Peyer's patch (tissue), 4 donors: ENCODE measurements around the gene CNTNAP5. TPM values are rescaled to one million over a fixed set of nuclear protein-coding genes. Genes with fewer than 3 reads are reported as not detected.

Experiments
- DNase-seq, 3 donors: peaks; one replicate each; pipeline ENCODE4 v3.0.0-alpha.2; 2017 to 2019
- H3K27ac ChIP-seq, 4 donors: fragments of 200-600 bp; sonication (generic); one replicate each; pipeline ENCODE4 v1.5.1; 2016 to 2019
- H3K27me3 ChIP-seq, 2 donors: fragments of 200-600 bp; sonication (generic); one replicate each; pipeline ENCODE4 v1.5.1; 2019
- H3K36me3 ChIP-seq, 3 donors: fragments of 200-600 bp; sonication (generic); one replicate each; pipeline ENCODE4 v1.5.1; 2016 to 2019
- H3K4me1 ChIP-seq, 4 donors: fragments of 200-600 bp; sonication (generic); one replicate each; pipeline ENCODE4 v1.5.1; 2016 to 2019
- H3K4me3 ChIP-seq, 4 donors: fragments of 200-600 bp; sonication (generic); 1 replicate in 3 of 4; 2 replicates in 1 of 4; pipeline ENCODE4 v1.5.1; 2016 to 2019; ENCODE audit warnings: mild to moderate bottlenecking in 1 of 4
- H3K9me3 ChIP-seq, 4 donors: fragments of 200-600 bp; sonication (generic); one replicate each; pipeline ENCODE4 v1.5.1; 2016 to 2019; ENCODE audit warnings: mild to moderate bottlenecking in 1 of 4
- CTCF ChIP-seq, 6 experiments: fragments of 450-650 bp in 4 of 6; fragments of 200-600 bp in 2 of 6; sonication (generic) in 1 of 6; IDR thresholded peaks; one replicate each; pipeline ENCODE4 v1.5.1; 2017 to 2019; ENCODE audit warnings: antibody characterized with exemption in 6 of 6, mild to moderate bottlenecking in 3 of 6, moderate library complexity in 1 of 6
- POLR2A ChIP-seq, 2 donors: fragments of 450-650 bp; IDR thresholded peaks; one replicate each; pipeline ENCODE4 v1.5.1; 2017; ENCODE audit warnings: antibody characterized with exemption in 2 of 2, mild to moderate bottlenecking in 2 of 2, moderate library complexity in 2 of 2
- total RNA-seq, 4 donors: library from RNA; depleted of rRNA; stranded (reverse); fragments of >200 nt; gene quantifications; one replicate each; pipeline ENCODE4 v1.1.0, GENCODE V29; 2016

Gene CNTNAP5
- total RNA-seq, 4 donors from 2014 or later, result not detected

DNA sequence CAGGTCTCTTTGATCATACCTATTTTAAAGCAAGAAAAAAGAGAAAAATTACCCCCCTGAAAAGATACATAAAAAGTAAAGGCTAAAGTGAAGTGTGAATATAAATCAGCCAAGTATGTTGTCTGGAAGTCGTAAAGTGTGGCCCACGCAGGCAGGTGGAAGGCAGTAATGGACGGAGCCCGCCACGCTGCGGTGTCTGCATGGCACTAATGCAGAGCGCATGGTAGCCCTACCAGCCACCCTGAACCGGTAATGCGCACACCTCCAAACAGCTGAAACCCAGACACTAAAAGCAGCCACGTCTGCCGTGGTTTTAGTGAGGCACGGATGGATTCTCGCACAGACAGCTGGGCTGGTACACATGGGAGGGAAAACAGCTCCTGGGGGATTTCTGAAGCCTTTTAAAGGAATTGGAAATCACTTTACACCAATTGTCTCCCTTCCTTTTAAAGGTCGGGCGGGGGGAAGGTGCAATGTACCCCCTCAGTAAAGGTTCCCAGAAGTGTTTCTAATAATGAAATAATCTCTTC is 615.2 kb downstream of the CNTNAP5 start:
- H3K36me3 ChIP-seq, result no peaks in the 10 kb centered on the region
- H3K27ac ChIP-seq, result no peak overlapping the region
- no peaks in the 10 kb centered on the region for H3K4me1 ChIP-seq
- H3K4me3 ChIP-seq, result no peak overlapping the region
- TF ChIP-seq CTCF (IDR thresholded peaks at IDR 0.05) (no peak), POLR2A (IDR thresholded peaks at IDR 0.05) (no peak)
- H3K9me3 ChIP-seq, result no peaks in the 10 kb centered on the region
- H3K27me3 ChIP-seq, result no peaks in the 10 kb centered on the region
- DNase-seq, result no peak

DNA sequence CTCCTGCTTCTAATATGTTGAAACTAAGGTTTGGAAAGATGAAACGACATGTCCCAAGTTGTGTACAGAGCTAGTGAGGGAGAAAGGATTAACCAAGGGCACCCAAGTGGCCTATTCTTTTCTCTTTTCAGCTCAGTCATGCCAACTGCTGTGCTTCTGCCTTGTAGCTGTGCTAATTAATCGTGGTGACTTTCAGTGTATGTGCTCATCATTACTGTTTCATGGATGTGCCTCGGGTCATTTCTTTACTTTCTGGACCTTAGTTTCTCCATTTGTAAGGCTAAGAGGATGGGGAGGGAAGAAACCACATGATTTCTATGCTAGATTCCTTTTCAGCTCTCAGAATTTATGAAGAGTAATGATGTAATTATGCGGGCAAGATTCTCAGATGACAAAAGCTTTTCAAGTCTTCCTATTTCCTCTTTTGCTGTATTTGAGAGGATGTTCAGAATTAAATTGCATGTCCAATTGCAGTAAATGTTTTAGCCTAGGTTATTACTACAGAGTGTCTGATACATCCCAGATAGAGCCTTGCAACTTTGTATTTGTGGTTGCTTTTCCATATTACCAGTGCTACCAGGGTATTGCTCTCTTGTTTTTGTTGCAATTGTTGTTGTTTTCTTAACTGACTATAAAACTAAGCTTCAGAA is 621.2 kb downstream of the CNTNAP5 start:
- Histone ChIP-seq H3K36me3 (no peaks in the 10 kb centered on the region), H3K27me3 (no peaks in the 10 kb centered on the region), H3K4me1 (no peaks in the 10 kb centered on the region), H3K9me3 (no peaks in the 10 kb centered on the region), H3K4me3 (no peak overlapping the region), H3K27ac (no peak overlapping the region)
- DNase-seq, result no peak
- TF ChIP-seq CTCF (IDR thresholded peaks at IDR 0.05), result no peak
- TF ChIP-seq POLR2A (IDR thresholded peaks at IDR 0.05), result no peak

DNA sequence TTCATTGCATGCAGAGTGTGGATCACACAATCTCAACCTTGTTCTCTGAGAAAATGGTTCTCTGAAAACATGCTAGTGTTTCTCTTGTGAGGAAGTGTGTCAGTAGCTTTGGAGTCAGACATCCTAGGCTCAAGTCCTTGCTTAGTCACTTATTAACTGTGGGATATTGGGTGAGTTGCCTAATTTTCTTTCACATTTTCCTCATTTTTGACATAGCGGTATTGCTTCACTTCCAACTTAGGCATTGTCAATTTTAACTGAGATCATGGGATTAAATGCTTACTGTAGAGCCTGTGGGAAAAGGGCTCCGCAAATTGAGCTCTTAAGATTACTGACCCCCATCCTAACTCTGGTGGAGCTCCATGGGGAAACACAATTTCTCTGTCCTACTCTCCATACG is 622.2 kb downstream of the CNTNAP5 start:
- DNase-seq, result no peak
- no peak overlapping the region for H3K27ac ChIP-seq
- no peaks in the 10 kb centered on the region for H3K4me1 ChIP-seq
- no peaks in the 10 kb centered on the region for H3K27me3 ChIP-seq
- TF ChIP-seq CTCF (IDR thresholded peaks at IDR 0.05) (no peak), POLR2A (IDR thresholded peaks at IDR 0.05) (no peak)
- H3K36me3 ChIP-seq, result no peaks in the 10 kb centered on the region
- no peaks in the 10 kb centered on the region for H3K9me3 ChIP-seq
- H3K4me3 ChIP-seq, result no peak overlapping the region

- H3K36me3 ChIP-seq, result no peaks in the 10 kb centered on the region
- no peaks in the 10 kb centered on the region for H3K4me1 ChIP-seq
- H3K27me3 ChIP-seq, result no peaks in the 10 kb centered on the region
- no peak for TF ChIP-seq POLR2A (IDR thresholded peaks at IDR 0.05)
- TF ChIP-seq CTCF (IDR thresholded peaks at IDR 0.05), result no peak
- H3K9me3 ChIP-seq, result no peaks in the 10 kb centered on the region
- no peak overlapping the region for H3K4me3 ChIP-seq
- no peak for DNase-seq
- no peak overlapping the region for H3K27ac ChIP-seq
Observed at GRCh38 chr2:124647663-124648062, 622.6 kb downstream of the CNTNAP5 start.

DNA sequence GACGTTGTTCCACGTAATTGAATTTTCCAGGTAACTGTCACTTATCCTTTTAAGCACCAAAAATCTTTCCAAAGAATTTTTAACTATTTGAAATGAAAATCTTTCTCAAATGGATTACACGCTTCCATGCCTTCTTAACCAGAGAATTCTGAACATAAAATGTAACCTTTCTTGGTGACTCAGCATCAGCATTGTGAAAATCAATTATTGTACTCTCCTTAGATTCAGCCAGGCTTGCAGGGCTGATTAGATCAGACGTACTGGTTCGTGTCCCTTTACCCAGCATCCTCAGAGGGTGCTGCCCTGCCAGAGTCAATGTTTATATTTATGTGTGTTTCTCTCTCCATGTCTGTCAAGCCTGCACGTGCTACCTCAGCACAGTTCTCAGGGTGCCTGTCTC is 623.9 kb downstream of the CNTNAP5 start:
- H3K9me3 ChIP-seq, result no peaks in the 10 kb centered on the region
- no peaks in the 10 kb centered on the region for H3K36me3 ChIP-seq
- H3K4me1 ChIP-seq, result no peaks in the 10 kb centered on the region
- TF ChIP-seq POLR2A (IDR thresholded peaks at IDR 0.05) (no peak), CTCF (IDR thresholded peaks at IDR 0.05) (no peak)
- no peak for DNase-seq
- H3K27ac ChIP-seq, result no peak overlapping the region
- H3K4me3 ChIP-seq, result no peak overlapping the region
- no peaks in the 10 kb centered on the region for H3K27me3 ChIP-seq
